RWPE1 (cell line): ENCODE measurements around the gene ATP2B1.

Source experiments
- CTCF ChIA-PET: fragments of 350-600 bp; sonication (Branson Sonifier 250); formaldehyde crosslinking; extraction: SDS; loops from one replicate; lab custom pipeline; 2021; lab: Yijun Ruan, JAX
- POLR2A ChIA-PET: fragments of 400-600 bp; formaldehyde crosslinking; extraction: SDS; loops from one replicate; lab custom pipeline; 2020; ENCODE audit warnings: antibody characterized with exemption; ENCODE audit not compliant: low non-redundant PET; lab: Yijun Ruan, JAX
- DNase-seq: peaks from one replicate; pipeline ENCODE4 v3.0.0; 2012; ENCODE audit warnings: low spot score
- H3K27ac ChIP-seq: fragments of 450-650 bp; 2 replicates; pipeline ENCODE4 v1.5.1; 2017
- CTCF ChIP-seq: fragments of 450-650 bp; conservative IDR thresholded peaks from 2 replicates; pipeline ENCODE4 v1.5.1; 2017; ENCODE audit warnings: low read depth, mild to moderate bottlenecking

The ATP2B1 gene

GRCh38 chr12:89538897-89539296 lies 169.7 kb downstream of the ATP2B1 start:
- ChIA-PET POLR2A (no interaction called here), CTCF (interaction anchor here (0.6 kb wide), 1 partner anchor 92 kb away, joined by 3 read pairs; no protein-coding TSS in a partner anchor)
- H3K27ac ChIP-seq = no peak overlapping the region
- no peak for TF ChIP-seq CTCF
- no peak for DNase-seq
